GM23338 (cell line): ENCODE measurements around the gene PCYT2.

Experiments
- CTCF ChIP-seq, 2 experiments: fragments of 200-600 bp in 1 of 2; sonication (generic) in 1 of 2; conservative IDR thresholded peaks; 2 replicates each; pipeline versions ENCODE4 v1.5.1 to v1.6.1; 2016 to 2017; ENCODE audit warnings: antibody characterized with exemption in 2 of 2, low read depth in 2 of 2, mild to moderate bottlenecking in 2 of 2, moderate library complexity in 1 of 2
- EZH2 ChIP-seq: fragments of 200-600 bp; sonication (generic); IDR thresholded peaks from one replicate; pipeline ENCODE4 v1.8.0; 2017; ENCODE audit warnings: antibody characterized with exemption, mild to moderate bottlenecking, low read depth; ENCODE audit not compliant: unreplicated experiment
- EZH2phosphoT487 ChIP-seq: fragments of 200-600 bp; sonication (generic); IDR thresholded peaks from one replicate; pipeline ENCODE4 v1.8.1; 2018; ENCODE audit warnings: antibody characterized with exemption; ENCODE audit not compliant: unreplicated experiment
- REST ChIP-seq: IDR thresholded peaks from one replicate; pipeline ENCODE4 v1.6.1; 2018; ENCODE audit warnings: antibody characterized with exemption; ENCODE audit not compliant: unreplicated experiment

GRCh38 chr17:81888988-81889595 lies 22.1 kb downstream of the PCYT2 start:
- TF ChIP-seq CTCF (conservative IDR thresholded peaks at IDR 0.05; ENCODE audit: low read depth in 2 of 2) = no peak
- TF ChIP-seq REST = no peak
- no peak for TF ChIP-seq EZH2phosphoT487
- TF ChIP-seq EZH2 = no peak
